ENCODE results near the gene NPTN. TPM values are rescaled to one million over a fixed set of nuclear protein-coding genes. Genes with fewer than 3 reads are reported as not detected.
A peak's percentile ranks its signal among the peaks of the same experiment; 100 is the strongest.

The NPTN gene
- total RNA-seq, 2 donors from 2014 or later: 85.4 to 110 TPM

- no peaks in the 10 kb centered on the region for H3K9me3 Mint-ChIP-seq
- no peaks in the 10 kb centered on the region for H3K36me3 Mint-ChIP-seq (ENCODE audit: low read depth)
- H3K9me3 ChIP-seq (ENCODE audit: control insufficient read depth, low read length): no peaks in the 10 kb centered on the region
- WGBS, 2 experiments (ENCODE audit: insufficient coverage in 1 of 2, insufficient read length in 1 of 2): 29 to 48% methylated on average over 4 of the region's 4 CpGs
- no peaks in the 10 kb centered on the region for H3K27me3 Mint-ChIP-seq (ENCODE audit: insufficient read depth)
- no peak overlapping the region for H3K27ac ChIP-seq (ENCODE audit: low read depth, low read length)
- no peak for TF ChIP-seq CTCF (conservative IDR thresholded peaks at IDR 0.05)
- peak overlapping the region; percentile 95 for H3K4me3 ChIP-seq (ENCODE audit: low read length)
- no peaks in the 10 kb centered on the region for H3K4me1 ChIP-seq (ENCODE audit: control insufficient read depth, insufficient read depth, low read length)
- no peak overlapping the region for H3K9ac ChIP-seq (ENCODE audit: extremely low read depth, low read length, poor library complexity, severe bottlenecking)
- no peaks in the 10 kb centered on the region for H3K36me3 ChIP-seq (ENCODE audit: control insufficient read depth, insufficient read depth, low read length)
- H3K4me1 Mint-ChIP-seq: peaks cover 46% of the 10 kb centered on the region
- no peak for DNase-seq
- peak overlapping the region; percentile 88 for H3K4me3 Mint-ChIP-seq
- peak overlapping the region; percentile 57 for H3K27ac Mint-ChIP-seq
- H3K27me3 ChIP-seq (ENCODE audit: control insufficient read depth, insufficient read depth, low read length, poor library complexity, severe bottlenecking): no peaks in the 10 kb centered on the region
Observed at GRCh38 chr15:73630921-73631362, 2.2 kb downstream of the NPTN start.

- no peak for TF ChIP-seq CTCF (conservative IDR thresholded peaks at IDR 0.05)
- no peaks in the 10 kb centered on the region for H3K9me3 ChIP-seq (ENCODE audit: control insufficient read depth, low read length)
- no peak overlapping the region for H3K27ac ChIP-seq (ENCODE audit: low read depth, low read length)
- H3K9ac ChIP-seq (ENCODE audit: extremely low read depth, low read length, poor library complexity, severe bottlenecking): no peak overlapping the region
- peak overlapping the region; percentile 60 for H3K27ac Mint-ChIP-seq
- no peaks in the 10 kb centered on the region for H3K36me3 ChIP-seq (ENCODE audit: control insufficient read depth, insufficient read depth, low read length)
- peak overlapping the region; percentile 95 for H3K4me3 ChIP-seq (ENCODE audit: low read length)
- H3K27me3 ChIP-seq (ENCODE audit: control insufficient read depth, insufficient read depth, low read length, poor library complexity, severe bottlenecking): no peaks in the 10 kb centered on the region
- no peaks in the 10 kb centered on the region for H3K4me1 ChIP-seq (ENCODE audit: control insufficient read depth, insufficient read depth, low read length)
- H3K4me1 Mint-ChIP-seq: peaks cover 48% of the 10 kb centered on the region
- no peaks in the 10 kb centered on the region for H3K27me3 Mint-ChIP-seq (ENCODE audit: insufficient read depth)
- DNase-seq: no peak
- no peaks in the 10 kb centered on the region for H3K36me3 Mint-ChIP-seq (ENCODE audit: low read depth)
- WGBS, 2 experiments (ENCODE audit: insufficient coverage in 1 of 2, insufficient read length in 1 of 2): 77 to 93% methylated on average over 2 of the region's 2 CpGs
- H3K4me3 Mint-ChIP-seq: peak overlapping the region; percentile 88
- H3K9me3 Mint-ChIP-seq: no peaks in the 10 kb centered on the region
Observed at GRCh38 chr15:73629798-73630429, 3.3 kb downstream of the NPTN start.

GRCh38 chr15:73628976-73629797 lies 4.0 kb downstream of the NPTN start:
- Mint-ChIP-seq H3K27me3 (ENCODE audit: insufficient read depth) (no peaks in the 10 kb centered on the region), H3K4me1 (peaks cover 52% of the 10 kb centered on the region), H3K4me3 (no peak overlapping the region), H3K27ac (no peak overlapping the region), H3K36me3 (ENCODE audit: low read depth) (no peaks in the 10 kb centered on the region), H3K9me3 (no peaks in the 10 kb centered on the region)
- no peak overlapping the region for H3K27ac ChIP-seq (ENCODE audit: low read depth, low read length)
- no peaks in the 10 kb centered on the region for H3K4me1 ChIP-seq (ENCODE audit: control insufficient read depth, insufficient read depth, low read length)
- no peaks in the 10 kb centered on the region for H3K9me3 ChIP-seq (ENCODE audit: control insufficient read depth, low read length)
- WGBS, 2 experiments (ENCODE audit: insufficient coverage in 1 of 2, insufficient read length in 1 of 2): 91 to 97% methylated on average over 4 to 6 of the region's 7 CpGs
- TF ChIP-seq CTCF (conservative IDR thresholded peaks at IDR 0.05): no peak
- H3K4me3 ChIP-seq (ENCODE audit: low read length): no peak overlapping the region
- no peaks in the 10 kb centered on the region for H3K36me3 ChIP-seq (ENCODE audit: control insufficient read depth, insufficient read depth, low read length)
- no peak overlapping the region for H3K9ac ChIP-seq (ENCODE audit: extremely low read depth, low read length, poor library complexity, severe bottlenecking)
- DNase-seq: no peak
- H3K27me3 ChIP-seq (ENCODE audit: control insufficient read depth, insufficient read depth, low read length, poor library complexity, severe bottlenecking): no peaks in the 10 kb centered on the region

Measured in endodermal cell (in vitro differentiated cells).